ENCODE results near the gene TPCN2.

Gene TPCN2

GRCh38 chr11:69153661-69154060 is 104.9 kb downstream of the TPCN2 start:
- no peak for DNase-seq

- DNase-seq: no peak
Measured at GRCh38 chr11:69154211-69154913, 105.6 kb downstream of the TPCN2 start.

- no peak for DNase-seq
Measured at GRCh38 chr11:69154938-69155301, 106.2 kb downstream of the TPCN2 start.

- no peak for DNase-seq
Measured at GRCh38 chr11:69155302-69156234, 106.8 kb downstream of the TPCN2 start, which contains the start of gene SMIM38. TSS of gene SMIM38 (plus strand) at chr11:69155935. CDS start at chr11:69157847, 1,912 bp downstream.

GRCh38 chr11:69156235-69156639 is 107.5 kb downstream of the TPCN2 start:
- no peak for DNase-seq

- DNase-seq: no peak
Measured at GRCh38 chr11:69156673-69157155, 108.0 kb downstream of the TPCN2 start.

DNA sequence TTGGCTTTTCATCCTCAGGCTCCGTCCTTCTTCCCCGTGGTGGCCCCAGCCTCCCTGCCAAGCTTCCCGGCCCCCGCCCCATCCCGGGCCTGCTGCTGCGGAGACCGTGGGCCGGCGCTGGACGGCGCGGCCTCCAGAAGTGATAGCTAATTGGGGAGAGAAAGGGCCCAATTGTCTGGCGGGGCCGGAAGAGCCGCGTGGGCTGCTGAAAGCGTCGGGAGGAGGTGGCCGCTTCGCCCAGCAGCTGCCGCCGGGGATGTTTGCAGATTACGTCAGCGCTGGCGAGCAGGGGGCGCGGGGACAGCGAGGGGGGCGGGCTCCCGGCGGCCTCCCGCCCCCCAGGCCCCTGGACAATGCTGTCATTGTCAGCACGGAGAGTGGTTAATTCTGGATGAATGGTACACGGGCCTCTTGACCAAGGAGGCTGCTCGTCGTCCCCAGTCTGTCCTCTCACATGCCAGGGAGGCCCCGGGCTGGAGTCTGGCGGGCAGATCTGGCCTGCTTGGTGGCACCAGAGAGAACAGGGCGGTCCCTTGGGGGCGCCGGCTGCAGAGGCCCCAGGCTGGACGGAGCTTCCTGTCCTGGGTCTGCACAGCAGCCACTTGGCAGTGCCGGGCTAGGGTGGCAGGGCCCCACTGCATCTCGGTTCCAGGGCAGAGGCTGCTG is 108.6 kb downstream of the TPCN2 start:
- no peak for DNase-seq

GRCh38 chr11:69157822-69158231 is 109.1 kb downstream of the TPCN2 start:
- no peak for DNase-seq

GRCh38 chr11:69158301-69159149 is 109.8 kb downstream of the TPCN2 start:
- DNase-seq: no peak

- DNase-seq: no peak
Measured at GRCh38 chr11:69159150-69159852, 110.6 kb downstream of the TPCN2 start.

GRCh38 chr11:69160296-69161116 is 111.8 kb downstream of the TPCN2 start:
- no peak for DNase-seq

DNA sequence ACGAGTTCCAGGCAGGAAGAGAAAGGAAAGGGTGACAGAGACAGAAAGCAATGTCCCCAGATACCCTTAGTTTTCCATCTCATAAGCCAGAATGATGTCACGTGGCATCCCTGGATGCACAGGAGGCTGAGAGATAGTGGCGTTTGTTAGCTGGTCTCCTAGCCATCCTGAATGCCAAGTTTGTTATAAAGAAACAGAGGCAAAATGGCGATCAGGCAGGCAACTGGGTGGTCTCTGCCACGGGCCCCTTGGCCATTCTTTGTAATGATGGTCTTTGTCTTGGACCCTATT is 112.3 kb downstream of the TPCN2 start:
- no peak for DNase-seq

DNA sequence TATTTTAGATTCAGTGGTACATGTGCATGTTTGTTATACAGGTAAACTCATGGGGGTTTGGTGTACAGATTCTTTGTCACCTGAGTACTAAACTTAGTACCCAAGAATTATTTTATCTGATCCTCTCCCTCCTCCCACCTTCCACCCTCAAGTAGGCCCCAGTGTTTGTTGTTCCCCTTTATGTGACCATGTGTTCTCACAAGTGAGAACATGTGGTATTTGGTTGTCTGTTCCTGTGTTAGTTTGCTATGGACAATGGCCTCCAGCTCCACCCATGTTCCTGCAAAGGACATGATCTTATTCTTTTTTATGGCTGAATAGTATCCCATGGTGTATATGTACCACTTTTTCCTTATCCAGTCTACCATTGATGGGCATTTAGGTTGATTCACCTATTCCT is 113.8 kb downstream of the TPCN2 start:
- DNase-seq: no peak

- no peak for DNase-seq
Measured at GRCh38 chr11:69163842-69164241, 115.1 kb downstream of the TPCN2 start.

- no peak for DNase-seq
Measured at GRCh38 chr11:69164824-69165223, 116.1 kb downstream of the TPCN2 start.

DNA sequence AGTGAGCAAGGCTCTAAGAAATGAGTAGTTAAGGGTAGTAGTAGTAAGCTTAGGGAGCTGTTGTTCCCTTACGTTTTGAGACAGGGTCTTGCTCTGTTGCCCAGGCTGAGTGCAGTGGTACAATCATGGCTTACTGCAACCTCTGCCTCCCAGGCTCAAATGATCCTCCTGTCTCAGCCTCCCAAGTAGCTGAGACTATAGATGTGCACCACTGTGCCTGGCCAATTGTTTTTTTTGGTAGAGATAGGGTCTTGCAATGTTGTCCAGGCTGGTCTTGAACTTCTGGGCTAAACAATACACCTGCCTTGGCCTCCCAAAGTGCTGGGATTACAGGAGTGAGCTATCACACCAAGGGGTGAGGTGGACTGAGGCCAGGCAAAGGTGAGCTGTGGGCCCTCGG is 117.0 kb downstream of the TPCN2 start:
- DNase-seq: no peak

GRCh38 chr11:69166218-69167115 is 117.7 kb downstream of the TPCN2 start:
- no peak for DNase-seq

- no peak for DNase-seq
Measured at GRCh38 chr11:69167130-69167915, 118.6 kb downstream of the TPCN2 start.
